HepG2 (cell line): ENCODE measurements around the gene MAJIN. TPM values are rescaled to one million over a fixed set of nuclear protein-coding genes. Genes with fewer than 3 reads are reported as not detected.

ENCODE experiments used
- ARNTL ChIP-seq: sonication (generic); formaldehyde crosslinking; IDR thresholded peaks from 2 replicates; pipeline ENCODE4 v1.4.0; 2020; ENCODE audit warnings: mild to moderate bottlenecking, missing genetic modification reagents
- ATF3 ChIP-seq: sonication (generic); formaldehyde crosslinking; IDR thresholded peaks from 2 replicates; pipeline ENCODE4 v1.4.0; 2020; ENCODE audit warnings: missing genetic modification reagents
- CCAR2 ChIP-seq: fragments of 200-400 bp; formaldehyde crosslinking; optimal IDR thresholded peaks from 2 replicates; pipeline ENCODE3; 2018; ENCODE audit warnings: low read depth, mild to moderate bottlenecking, low read length, moderate library complexity
- HHEX ChIP-seq: IDR thresholded peaks from 2 replicates; pipeline ENCODE4 v1.6.1; 2016; ENCODE audit warnings: control low read depth
- KAT7 ChIP-seq: IDR thresholded peaks from 2 replicates; pipeline ENCODE4 v1.6.1; 2018; ENCODE audit warnings: borderline replicate concordance, missing compliant biosample characterization
- MBNL3 ChIP-seq: fragments of 250-450 bp; sonication (Bioruptor Pico); conservative IDR thresholded peaks from 2 replicates; pipeline ENCODE4 v1.8.0; 2022; ENCODE audit warnings: mild to moderate bottlenecking, inconsistent platforms
- MNT ChIP-seq: fragments of 450-650 bp; IDR thresholded peaks from 2 replicates; pipeline ENCODE4 v1.6.1; 2016
- MTERF4 ChIP-seq: sonication (generic); formaldehyde crosslinking; IDR thresholded peaks from 2 replicates; pipeline ENCODE4 v1.8.0; 2023; ENCODE audit warnings: mild to moderate bottlenecking, missing genetic modification reagents
- PAXIP1 ChIP-seq: sonication (generic); formaldehyde crosslinking; conservative IDR thresholded peaks from 2 replicates; pipeline ENCODE4 v1.4.0; 2020; ENCODE audit warnings: mild to moderate bottlenecking, missing genetic modification reagents, moderate library complexity
- POLR2A ChIP-seq, 2 experiments: IDR thresholded peaks; 2 replicates each; pipeline ENCODE4 v1.6.1; 2011; ENCODE audit warnings: low read depth in 2 of 2, low read length in 2 of 2, mild to moderate bottlenecking in 1 of 2, moderate library complexity in 1 of 2; ENCODE audit not compliant: insufficient read depth in 1 of 2
- POLR2G ChIP-seq: fragments of 200-400 bp; formaldehyde crosslinking; IDR thresholded peaks from 2 replicates; pipeline ENCODE4 v1.6.1; 2018; ENCODE audit warnings: mild to moderate bottlenecking, low read depth, low read length, moderate library complexity
- XBP1 ChIP-seq: sonication (generic); formaldehyde crosslinking; IDR thresholded peaks from 2 replicates; pipeline ENCODE4 v1.5.0; 2020; ENCODE audit warnings: missing genetic modification reagents
- XRCC5 ChIP-seq: fragments of 200-400 bp; formaldehyde crosslinking; optimal IDR thresholded peaks from 2 replicates; pipeline ENCODE3; 2017; ENCODE audit warnings: mild to moderate bottlenecking, low read length
- ZBTB10 ChIP-seq: sonication (generic); formaldehyde crosslinking; IDR thresholded peaks from 2 replicates; pipeline ENCODE4 v1.4.0; 2020; ENCODE audit warnings: missing genetic modification reagents, borderline replicate concordance
- ZNF225 ChIP-seq: sonication (generic); formaldehyde crosslinking; IDR thresholded peaks from 2 replicates; pipeline ENCODE4 v1.4.0; 2020; ENCODE audit warnings: mild to moderate bottlenecking, missing genetic modification reagents
- ZNF484 ChIP-seq: sonication (generic); formaldehyde crosslinking; IDR thresholded peaks from 2 replicates; pipeline ENCODE4 v1.5.1; 2020; ENCODE audit warnings: mild to moderate bottlenecking, low read depth, missing genetic modification reagents, borderline replicate concordance
- ZNF644 ChIP-seq: IDR thresholded peaks from 2 replicates; pipeline ENCODE4 v1.6.1; 2016; ENCODE audit warnings: low read depth
- ZNF672 ChIP-seq: sonication (generic); formaldehyde crosslinking; IDR thresholded peaks from 2 replicates; pipeline ENCODE4 v1.8.1; 2022; ENCODE audit warnings: missing genetic modification reagents
- ZNF800 ChIP-seq: sonication (generic); formaldehyde crosslinking; IDR thresholded peaks from 2 replicates; pipeline ENCODE4 v1.4.0; 2020; ENCODE audit warnings: missing genetic modification reagents
- polyA plus RNA-seq, 8 experiments: library from polyadenylated mRNA; depleted of rRNA in 3 of 8; stranded (reverse) in 7 of 8; unstranded in 1 of 8; fragments of >200 nt; fragmentation: Illumina TruSeq in 4 of 8; extraction: Trizol in 4 of 8; gene quantifications; 2 replicates each; pipeline versions ENCODE4 v1.2.1 to v1.2.3, GENCODE V29; 2011 to 2016; ENCODE audit warnings: low read depth in 4 of 8, missing spikeins in 1 of 8, mixed read lengths in 1 of 8; ENCODE audit not compliant: insufficient read depth in 1 of 8
- total RNA-seq, 5 experiments: library from RNA; depleted of rRNA; stranded (reverse); fragments of >200 nt; fragmentation: Illumina TruSeq; extraction: Trizol; gene quantifications; 2 replicates each; pipeline ENCODE4 v1.2.3, GENCODE V29; 2016; ENCODE audit warnings: low read depth in 1 of 5

The MAJIN gene
- total and polyA plus RNA-seq, 2 of the 13 experiments (the other 11 are each of a cell fraction or from before 2014, with no cell fraction given) = not detected

- TF ChIP-seq ZNF800 (CRISPR knock-in tag) (no peak), HHEX (CRISPR knock-in tag) (no peak), CCAR2 (no peak), PAXIP1 (CRISPR knock-in tag) (peak; percentile 92), XRCC5 (peak; percentile 85), POLR2A (IDR thresholded peaks at IDR 0.05; ENCODE audit: insufficient read depth in 1 of 2, low read depth in 2 of 2, low read length in 2 of 2) (peak; percentile 71 to 84), MNT (peak; percentile 62), ZNF484 (CRISPR knock-in tag) (no peak), POLR2G (peak; percentile 63), ZNF225 (0 out of 2 replicates have a peak, but pooled peaks have one; percentile 22), KAT7 (no peak), ZNF672 (CRISPR knock-in tag) (no peak), MTERF4 (CRISPR knock-in tag) (no peak), MBNL3 (CRISPR knock-in tag) (no peak), ZBTB10 (CRISPR knock-in tag) (no peak; the same call in 1 of the 2 replicates), XBP1 (CRISPR knock-in tag) (no peak), ARNTL (CRISPR knock-in tag) (peak; percentile 98), ATF3 (CRISPR knock-in tag) (0 out of 2 replicates have a peak, but pooled peaks have one; percentile 14), ZNF644 (peak; percentile 50; the same call in 1 of the 2 replicates)
Observed at GRCh38 chr11:64996710-64997380, 24.9 kb upstream of the MAJIN start, which contains the start of gene BATF2 (continued).
